HCT116 (cell line): ENCODE data around the gene SHISA2. TPM values are rescaled to one million over a fixed set of nuclear protein-coding genes. Genes with fewer than 3 reads are reported as not detected.

Experiments used
- ATAC-seq: fragments of 200-7000 bp; cut with Tn5 transposase; 2 replicates; pipeline ENCODE4 v1.9.1; 2020; ENCODE audit warnings: mild to moderate bottlenecking, moderate library complexity
- BruUV-seq: library from RNA; stranded (reverse); fragments of 400-500 nt; replicated peaks from 2 replicates; lab custom pipeline; 2021; lab: Mats Ljungman, UMichigan
- CTCF ChIA-PET: fragments of 300-600 bp; sonication (Branson Sonifier 250); formaldehyde crosslinking; loops from one replicate; lab custom pipeline; 2021; ENCODE audit warnings: antibody characterized with exemption; lab: Charles Lee
- POLR2A ChIA-PET: fragments of 300-600, 350-600 bp; sonication (Branson Sonifier 250); formaldehyde crosslinking; loops from one replicate; lab custom pipeline; 2021; ENCODE audit warnings: antibody characterized with exemption; lab: Charles Lee
- RAD21 ChIA-PET, 2 experiments: fragments of 300-600 bp; sonication (Branson Sonifier 250); formaldehyde crosslinking; loops; one replicate each; lab custom pipeline; 2023; ENCODE audit warnings: low total read pairs in 2 of 2; ENCODE audit not compliant: uncharacterized antibody in 2 of 2, unreplicated experiment in 2 of 2, low non-redundant PET in 1 of 2; lab: Charles Lee
- DNase-seq: peaks from one replicate; pipeline ENCODE4 v3.0.0-alpha.2; 2010; ENCODE audit warnings: low read depth, low spot score
- H2AFZ ChIP-seq: fragments of 200-600 bp; shearing (Covaris generic), sonication (generic); 2 replicates; pipeline ENCODE4 v1.6.1; 2017; ENCODE audit warnings: low read depth, mixed run types, mixed read lengths, antibody characterized with exemption, low read length; ENCODE audit not compliant: poor library complexity, severe bottlenecking
- H3K27ac ChIP-seq: 2 replicates; pipeline ENCODE4 v1.5.1; 2012; ENCODE audit warnings: low read depth, low read length
- H3K27me3 ChIP-seq: fragments of 200-600 bp; sonication (generic); 2 replicates; pipeline ENCODE4 v1.6.1; 2016; ENCODE audit warnings: mixed run types, low read length, mixed read lengths; ENCODE audit not compliant: insufficient read depth
- H3K36me3 ChIP-seq, 2 experiments: fragments of 200-500 bp in 1 of 2; fragments of 200-600 bp in 1 of 2; sonication (Bioruptor generic) in 1 of 2; sonication (generic) in 1 of 2; 2 replicates each; pipeline versions ENCODE4 v1.5.1 to v1.6.1; 2014 to 2016; ENCODE audit warnings: low read length in 2 of 2, inconsistent platforms in 1 of 2, mixed read lengths in 1 of 2, mixed run types in 1 of 2; ENCODE audit not compliant: insufficient read depth in 2 of 2, control insufficient read depth in 1 of 2
- H3K4me1 ChIP-seq, 2 experiments: fragments of 200-600 bp in 1 of 2; sonication (generic) in 1 of 2; 2 replicates each; pipeline versions ENCODE4 v1.5.1 to v1.6.1; 2012 to 2017; ENCODE audit warnings: low read length in 2 of 2, inconsistent platforms in 1 of 2, mild to moderate bottlenecking in 1 of 2, mixed read lengths in 1 of 2, mixed run types in 1 of 2, moderate library complexity in 1 of 2; ENCODE audit not compliant: insufficient read depth in 2 of 2, control insufficient read depth in 1 of 2
- H3K4me2 ChIP-seq: fragments of 200-600 bp; sonication (generic); 2 replicates; pipeline ENCODE4 v1.6.1; 2017; ENCODE audit warnings: mixed run types, low read length, mixed read lengths
- H3K4me3 ChIP-seq, 2 experiments: fragments of 200-600 bp in 1 of 2; sonication (generic) in 1 of 2; replicated peaks in 1 of 2; 2 replicates each; pipeline ENCODE4 v1.5.1; 2011 to 2016; ENCODE audit warnings: low read length in 2 of 2, control low read depth in 1 of 2, low read depth in 1 of 2, mild to moderate bottlenecking in 1 of 2, mixed read lengths in 1 of 2, mixed run types in 1 of 2
- H3K79me2 ChIP-seq: fragments of 200-600 bp; sonication (generic); 2 replicates; pipeline ENCODE4 v1.6.1; 2017; ENCODE audit warnings: mild to moderate bottlenecking, mixed run types, low read length, moderate library complexity, mixed read lengths; ENCODE audit not compliant: insufficient read depth
- H3K9ac ChIP-seq: fragments of 200-600 bp; sonication (generic); 2 replicates; pipeline ENCODE4 v1.6.1; 2016; ENCODE audit warnings: low read length, mixed read lengths
- H3K9me2 ChIP-seq: fragments of 200-600 bp; sonication (generic), shearing (Covaris generic); 2 replicates; pipeline ENCODE4 v1.6.1; 2017; ENCODE audit warnings: mixed run types, mild to moderate bottlenecking, moderate library complexity; ENCODE audit not compliant: insufficient read depth
- H3K9me3 ChIP-seq, 2 experiments: fragments of 200-500 bp in 1 of 2; fragments of 200-600 bp in 1 of 2; sonication (Bioruptor generic) in 1 of 2; sonication (generic) in 1 of 2; 2 replicates each; pipeline ENCODE4 v1.6.1; 2014 to 2017; ENCODE audit warnings: low read length in 2 of 2, mixed read lengths in 2 of 2, inconsistent platforms in 1 of 2, low read depth in 1 of 2, mild to moderate bottlenecking in 1 of 2, mixed run types in 1 of 2, moderate library complexity in 1 of 2; ENCODE audit not compliant: control insufficient read depth in 1 of 2, insufficient read depth in 1 of 2
- H4K20me1 ChIP-seq: fragments of 200-600 bp; sonication (generic), shearing (Covaris generic); 2 replicates; pipeline ENCODE4 v1.6.1; 2017; ENCODE audit warnings: mixed run types, mild to moderate bottlenecking, moderate library complexity; ENCODE audit not compliant: insufficient read depth
- CEBPB ChIP-seq: IDR thresholded peaks from 2 replicates; pipeline ENCODE4 v1.6.1; 2012; ENCODE audit warnings: low read depth
- ELF1 ChIP-seq: IDR thresholded peaks from 2 replicates; pipeline ENCODE4 v1.6.1; 2012; ENCODE audit warnings: low read depth, borderline replicate concordance
- EZH2 ChIP-seq: fragments of 200-600 bp; sonication (generic); IDR thresholded peaks from 2 replicates; pipeline ENCODE4 v1.6.1; 2017; ENCODE audit warnings: antibody characterized with exemption, mixed run types
- FOSL1 ChIP-seq: IDR thresholded peaks from 2 replicates; pipeline ENCODE4 v1.6.1; 2012; ENCODE audit warnings: low read depth
- POLR2A ChIP-seq: IDR thresholded peaks from 2 replicates; pipeline ENCODE4 v1.7.0; 2011; ENCODE audit warnings: borderline replicate concordance; ENCODE audit not compliant: insufficient read depth, insufficient read length; ENCODE audit errors: extremely low read depth
- ZBTB33 ChIP-seq: IDR thresholded peaks from 2 replicates; pipeline ENCODE4 v1.6.1; 2011; ENCODE audit warnings: mild to moderate bottlenecking, low read length, moderate library complexity; ENCODE audit not compliant: insufficient replicate concordance; ENCODE audit errors: extremely low read depth
- intact Hi-C: fragments of 100-400 bp; cut with micrococcal nuclease; formaldehyde crosslinking; loops from 2 replicates; pipeline ENCODE4 v1.10.0; 2022
- total RNA-seq: library from RNA; stranded (reverse); gene quantifications from one replicate; pipeline ENCODE4 v1.2.1, GENCODE V29; 2021; ENCODE audit not compliant: unreplicated experiment

Gene SHISA2
- total RNA-seq, 1 experiment from 2014 or later = not detected

DNA sequence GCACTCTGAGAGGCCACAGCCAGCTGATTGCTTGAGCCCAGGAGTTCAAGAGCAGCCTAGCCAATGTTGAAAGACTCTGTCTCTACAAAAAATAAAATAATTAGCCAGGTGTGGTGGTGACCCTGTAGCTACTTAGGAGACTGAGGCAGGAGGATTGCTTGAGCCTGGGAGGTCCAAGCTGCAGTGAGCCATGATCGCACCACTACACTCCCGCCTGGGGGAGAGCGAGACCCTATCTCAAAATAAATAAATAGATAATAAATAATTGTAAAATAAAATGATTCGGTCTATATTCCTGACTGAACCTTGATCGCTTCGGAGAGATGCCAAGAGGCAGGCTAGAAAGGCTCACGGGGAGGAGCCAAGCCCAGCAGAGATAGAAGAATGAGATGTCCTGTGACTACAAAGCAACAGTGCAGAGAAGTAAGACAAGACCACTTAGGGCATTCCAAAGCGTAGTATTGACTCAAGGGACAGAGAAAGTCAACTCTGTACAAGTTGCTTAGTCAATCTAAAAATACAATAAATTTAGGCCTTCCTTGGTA is 12.8 kb downstream of the SHISA2 start:
- BruUV-seq = no TSS peak
- Histone ChIP-seq H3K27me3 (peaks cover 39% of the 10 kb centered on the region), H3K4me1 (no peaks in the 10 kb centered on the region)

More for the DNA sequence above, 12.8 kb downstream of the SHISA2 start:
- H3K4me3 ChIP-seq = no peak overlapping the region
- no peaks in the 10 kb centered on the region for H3K79me2 ChIP-seq
- H3K9ac ChIP-seq = no peak overlapping the region
- no peak for ATAC-seq
- no peaks in the 10 kb centered on the region for H3K36me3 ChIP-seq
- no peaks in the 10 kb centered on the region for H3K9me3 ChIP-seq
- H3K4me2 ChIP-seq = no peak overlapping the region
- TF ChIP-seq ZBTB33 (no peak), ELF1 (no peak), EZH2 (no peak), POLR2A (no peak), CEBPB (no peak), FOSL1 (no peak)
- TF ChIP-seq, all 23 proteins: peak for 0
- no peak overlapping the region for H2AFZ ChIP-seq
- ChIA-PET RAD21 (no interaction called here), POLR2A (no interaction called here), CTCF (interaction anchor here (0.6 kb wide), 1 partner anchor 403 kb away, joined by 4 read pairs; no protein-coding TSS in a partner anchor)
- H3K9me2 ChIP-seq = no peaks in the 10 kb centered on the region
- H4K20me1 ChIP-seq = no peaks in the 10 kb centered on the region
- DNase-seq = no peak
- H3K27ac ChIP-seq = no peak overlapping the region
- intact Hi-C loops = no loop called here
